NCI-H2227 (cell line): ENCODE results near the gene MAN1A2.

Experiments used
- DNase-seq: peaks from one replicate; lab custom pipeline; 2025; ENCODE audit not compliant: unreplicated experiment; lab: John Stamatoyannopoulos, UW

The MAN1A2 gene

DNA sequence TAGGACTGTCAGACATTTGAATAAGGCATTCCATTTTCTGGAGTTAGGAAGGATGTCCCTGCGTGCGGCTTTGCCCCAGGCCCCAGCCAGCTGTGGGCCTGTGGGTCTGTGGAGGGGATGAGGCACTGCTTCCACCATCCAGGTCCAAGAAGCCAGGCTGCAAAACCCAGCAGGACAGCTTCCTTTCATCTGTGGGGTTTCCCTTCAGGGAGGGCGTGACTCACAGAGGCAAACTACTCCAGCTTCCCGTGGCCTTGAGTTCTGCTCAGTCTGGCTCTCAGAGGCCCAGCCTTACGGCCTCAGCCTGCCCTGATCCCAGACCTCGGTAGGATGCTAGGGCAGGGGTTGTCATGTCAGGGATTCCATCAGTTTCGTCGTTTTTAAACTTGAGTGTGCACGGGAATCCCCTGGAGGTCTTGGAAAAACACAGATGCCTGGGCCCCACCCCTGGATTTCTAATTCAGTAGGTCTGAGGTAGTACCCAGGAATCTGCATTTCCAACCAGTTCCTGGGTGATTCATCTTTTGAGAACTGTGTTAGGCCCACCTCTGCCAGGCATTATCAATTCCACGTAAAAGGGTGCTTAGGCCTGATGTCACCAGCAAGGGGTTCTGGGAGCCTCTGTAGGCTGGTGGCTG, 206.3 kb downstream of the MAN1A2 start:
- DNase-seq = no peak

DNA sequence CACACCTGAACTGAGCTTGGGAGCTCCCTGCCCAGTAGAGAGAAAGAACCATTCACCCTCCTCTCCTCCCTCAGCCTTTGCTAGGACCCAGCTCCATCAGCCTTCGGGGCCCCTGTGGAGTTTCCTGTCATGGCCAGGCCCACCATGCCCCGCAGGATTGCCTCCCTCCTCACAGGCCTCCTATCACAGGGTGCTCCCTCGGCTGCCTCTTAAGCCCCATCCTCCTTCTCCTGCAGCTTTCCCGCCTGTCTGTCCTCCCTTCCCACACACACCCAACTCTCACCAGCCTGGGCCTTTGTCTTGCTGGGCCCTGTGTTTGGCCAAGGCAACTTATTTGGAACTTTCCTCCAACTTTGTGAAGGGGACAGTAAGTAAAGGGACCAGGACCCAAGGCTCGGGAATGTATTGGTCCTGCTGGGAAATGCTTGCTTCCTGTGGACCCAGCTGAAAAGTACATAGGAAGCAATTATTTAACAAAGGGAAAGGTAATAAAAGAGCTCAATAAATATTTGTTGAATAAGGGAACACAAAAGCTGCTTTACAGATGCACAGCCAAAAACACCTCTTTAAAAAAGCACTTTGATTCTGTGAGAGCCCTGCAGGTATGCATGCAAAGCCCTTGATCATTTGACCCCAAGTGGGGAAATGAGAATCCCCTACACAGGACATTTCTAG, 207.0 kb downstream of the MAN1A2 start:
- DNase-seq = no peak

DNA sequence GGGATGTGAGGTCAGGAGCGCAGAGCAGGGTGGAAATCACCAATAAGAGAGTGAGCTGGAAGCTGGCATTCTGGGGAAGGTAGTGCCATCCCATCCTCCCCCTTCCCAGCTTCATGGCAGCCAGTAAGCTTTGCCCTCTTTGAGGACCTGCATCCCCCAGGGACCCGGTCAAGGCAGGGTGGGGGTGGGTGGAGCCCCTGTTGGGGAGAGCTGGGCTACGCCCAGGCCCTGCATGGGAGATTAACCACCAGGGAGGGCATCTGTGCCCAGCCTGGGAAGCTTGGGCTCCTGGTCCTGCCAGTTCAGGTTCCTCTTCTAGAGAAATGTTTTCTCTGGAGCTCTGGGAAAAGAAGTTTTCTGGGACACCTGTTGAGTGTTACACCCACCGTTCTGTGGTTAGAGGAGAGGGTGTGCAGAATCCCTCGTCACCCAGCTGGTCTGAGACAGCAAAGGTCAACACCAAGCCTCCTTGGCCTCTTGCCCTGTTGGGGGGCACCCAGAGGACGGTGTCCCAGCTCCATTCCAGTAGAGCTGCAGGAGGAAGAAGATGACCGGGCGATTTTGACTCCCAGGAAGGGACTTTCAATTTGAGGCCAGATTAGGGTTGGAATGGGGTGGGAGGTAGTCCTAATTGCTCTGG, 208.5 kb downstream of the MAN1A2 start:
- DNase-seq = no peak

DNA sequence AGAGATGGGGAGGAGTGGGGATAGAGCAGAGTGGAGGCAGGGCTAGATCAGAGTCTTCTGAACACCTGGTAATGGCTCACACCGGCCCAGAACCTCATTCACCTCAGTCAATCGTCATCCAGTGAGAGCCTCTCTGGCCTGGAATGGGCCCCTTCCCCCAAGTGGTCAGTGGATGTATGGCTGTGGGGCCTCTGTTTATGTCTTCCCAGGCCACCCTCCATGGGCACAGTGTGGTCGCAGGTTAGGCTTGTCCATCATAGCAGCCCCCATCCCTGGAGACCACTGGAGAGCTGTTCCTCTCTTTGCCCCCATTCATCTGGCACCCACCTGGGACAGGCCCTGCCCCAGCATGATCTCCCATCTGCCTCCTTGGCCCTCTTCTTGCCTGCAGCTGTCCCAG, 209.0 kb downstream of the MAN1A2 start:
- no peak for DNase-seq

DNA sequence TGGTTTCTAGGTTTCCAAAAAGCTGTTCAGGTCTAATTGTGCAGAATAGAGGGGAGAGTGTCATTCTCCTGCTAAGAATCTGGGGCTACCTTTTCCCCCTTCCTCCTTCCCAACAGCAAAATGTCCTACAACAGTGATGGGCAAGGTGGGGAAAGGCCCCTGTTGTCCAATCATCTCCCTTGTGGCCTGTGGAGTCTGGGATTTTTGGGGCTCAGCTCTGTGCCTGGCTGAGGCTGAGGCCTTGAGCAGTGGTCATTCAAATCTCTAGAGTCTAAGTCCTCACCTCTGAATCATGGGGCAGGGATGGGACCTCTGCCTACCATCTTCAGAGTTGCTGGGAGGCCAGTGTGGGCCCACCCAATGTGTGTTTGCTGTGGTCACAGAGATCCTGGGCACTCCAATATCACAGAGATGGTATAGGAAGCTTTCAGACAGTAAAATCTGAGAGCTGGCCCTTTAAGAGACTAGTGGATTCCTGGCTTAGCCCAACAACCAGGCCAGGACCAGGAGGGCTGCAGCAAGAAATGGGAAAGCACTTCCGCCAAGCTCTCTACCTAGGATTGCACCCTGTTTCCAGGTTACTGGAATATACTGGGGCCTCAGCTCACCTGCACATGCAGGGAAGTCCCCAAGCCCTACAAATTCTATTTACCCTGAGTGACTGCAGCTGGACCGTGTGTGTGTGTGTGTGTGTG, 210.1 kb downstream of the MAN1A2 start:
- no peak for DNase-seq

DNA sequence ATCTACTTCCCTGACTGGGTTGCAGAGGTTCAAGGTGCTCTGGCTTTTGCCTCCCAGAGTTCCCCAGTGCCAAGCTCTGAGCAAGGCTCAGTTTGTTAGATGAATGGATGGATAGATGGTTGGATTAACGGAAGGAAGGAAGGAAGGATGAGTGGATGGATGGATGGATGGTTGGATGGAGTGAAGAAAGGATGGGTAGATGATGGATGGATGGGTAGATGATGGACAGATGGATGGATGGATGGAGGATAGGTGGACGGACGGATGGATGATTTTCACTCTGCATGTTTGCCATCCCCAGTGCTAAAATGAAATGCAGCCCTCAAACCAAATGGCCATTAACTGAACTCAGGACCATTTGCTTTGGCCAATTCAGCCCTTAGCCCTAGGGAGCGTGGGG, 211.2 kb downstream of the MAN1A2 start:
- no peak for DNase-seq
